Left hindlimb (tissue), 1 donor: ENCODE results near the gene MFAP1.

ENCODE experiments used
- DNase-seq: peaks from one replicate; pipeline ENCODE4 v3.0.0-alpha.2; 2018

The MFAP1 gene

GRCh38 chr15:43775411-43775965 lies 49.0 kb downstream of the MFAP1 start:
- DNase-seq: no peak

GRCh38 chr15:43774062-43774461 lies 50.4 kb downstream of the MFAP1 start:
- DNase-seq: no peak

- no peak for DNase-seq
Observed at GRCh38 chr15:43772624-43773023, 51.9 kb downstream of the MFAP1 start.

GRCh38 chr15:43771816-43772215 lies 52.7 kb downstream of the MFAP1 start:
- DNase-seq: no peak

GRCh38 chr15:43769584-43770228 lies 54.8 kb downstream of the MFAP1 start:
- DNase-seq: no peak

- DNase-seq: no peak
Observed at GRCh38 chr15:43763819-43764446, 60.6 kb downstream of the MFAP1 start.

GRCh38 chr15:43762824-43763223 lies 61.7 kb downstream of the MFAP1 start:
- no peak for DNase-seq
